Measurements from ENCODE around the gene TOX4.

- TF ChIP-seq CTCF (IDR thresholded peaks at IDR 0.05) (no peak), POLR2A (IDR thresholded peaks at IDR 0.05) (no peak), POLR2AphosphoS5 (IDR thresholded peaks at IDR 0.05) (no peak)
Observed at GRCh38 chr14:21501568-21501967, 24.6 kb downstream of the TOX4 start.
